HG02763 (cell line): ENCODE data around the gene OR2Z1.

Experiments used
- ATAC-seq: cut with Tn5 transposase; IDR thresholded peaks from one replicate; pipeline ENCODE4 v1.9.1; 2021; ENCODE audit warnings: mild to moderate bottlenecking, moderate library complexity; ENCODE audit not compliant: unreplicated experiment

OR2Z1 gene

GRCh38 chr19:8721334-8721733, at the start of gene OR2Z1:
OR2Z1 (plus strand) TSS chr19:8721634; CDS start chr19:8731029, 9,395 bp downstream.
- no peak for ATAC-seq

GRCh38 chr19:8673276-8673891, 48.0 kb upstream of the OR2Z1 start:
- ATAC-seq: no peak

- no peak for ATAC-seq
These were observed 46.4 kb upstream of the OR2Z1 start for GRCh38 chr19:8675066-8675465.

GRCh38 chr19:8678244-8678807, 43.1 kb upstream of the OR2Z1 start:
- ATAC-seq: no peak

- no peak for ATAC-seq
These were observed 40.6 kb upstream of the OR2Z1 start for GRCh38 chr19:8680676-8681344.

- ATAC-seq: no peak
These were observed 39.9 kb upstream of the OR2Z1 start for GRCh38 chr19:8681345-8682029.

GRCh38 chr19:8682472-8682871, 39.0 kb upstream of the OR2Z1 start:
- no peak for ATAC-seq

GRCh38 chr19:8682931-8683330, 38.5 kb upstream of the OR2Z1 start:
- ATAC-seq: no peak

GRCh38 chr19:8684001-8684902, 37.2 kb upstream of the OR2Z1 start:
- ATAC-seq: no peak

- no peak for ATAC-seq
These were observed 34.9 kb upstream of the OR2Z1 start for GRCh38 chr19:8686549-8686948.

GRCh38 chr19:8688930-8689329, 32.5 kb upstream of the OR2Z1 start:
- no peak for ATAC-seq

- ATAC-seq: no peak
These were observed 30.5 kb upstream of the OR2Z1 start for GRCh38 chr19:8690753-8691539.

- no peak for ATAC-seq
These were observed 25.9 kb upstream of the OR2Z1 start for GRCh38 chr19:8695501-8695900.

GRCh38 chr19:8695911-8696310, 25.5 kb upstream of the OR2Z1 start:
- ATAC-seq: no peak

- ATAC-seq: no peak
These were observed 24.4 kb upstream of the OR2Z1 start for GRCh38 chr19:8696993-8697392.

- no peak for ATAC-seq
These were observed 23.6 kb upstream of the OR2Z1 start for GRCh38 chr19:8697671-8698432.

GRCh38 chr19:8698433-8699063, 22.9 kb upstream of the OR2Z1 start, which contains the start of gene ACTL9:
ACTL9 (minus strand) TSS chr19:8698795; CDS start chr19:8698701, 94 bp downstream.
- ATAC-seq: no peak

- ATAC-seq: no peak
These were observed 21.5 kb upstream of the OR2Z1 start for GRCh38 chr19:8699908-8700307.

GRCh38 chr19:8700956-8701355, 20.5 kb upstream of the OR2Z1 start:
- ATAC-seq: no peak
